Osteocyte (in vitro differentiated cells): ENCODE measurements around the gene G6PD. TPM values are rescaled to one million over a fixed set of nuclear protein-coding genes. Genes with fewer than 3 reads are reported as not detected.
"Not testable (repeated sequence)": the region's sequence is repeated elsewhere in the genome, so short reads cannot be mapped to it uniquely, and the experiment has no call there.

Experiments
- DNase-seq: peaks from one replicate; pipeline ENCODE4 v3.0.0; 2021; ENCODE audit warnings: mixed read lengths; ENCODE audit not compliant: unreplicated experiment; ENCODE audit errors: extremely low spot score
- H3K27ac Mint-ChIP-seq: one replicate; pipeline ENCODE4 v1.8.0; 2021; ENCODE audit warnings: mild to moderate bottlenecking, mixed read lengths; ENCODE audit not compliant: unreplicated experiment
- H3K27me3 Mint-ChIP-seq: one replicate; pipeline ENCODE4 v1.8.0; 2021; ENCODE audit warnings: mixed read lengths; ENCODE audit not compliant: unreplicated experiment
- H3K36me3 Mint-ChIP-seq: one replicate; pipeline ENCODE4 v1.8.0; 2021; ENCODE audit warnings: mixed read lengths; ENCODE audit not compliant: unreplicated experiment
- H3K4me1 Mint-ChIP-seq: one replicate; pipeline ENCODE4 v1.8.0; 2021; ENCODE audit warnings: mixed read lengths; ENCODE audit not compliant: unreplicated experiment
- H3K4me3 Mint-ChIP-seq: one replicate; pipeline ENCODE4 v1.8.0; 2021; ENCODE audit warnings: mild to moderate bottlenecking, moderate library complexity, mixed read lengths; ENCODE audit not compliant: unreplicated experiment
- H3K9me3 Mint-ChIP-seq: one replicate; pipeline ENCODE4 v1.8.0; 2021; ENCODE audit warnings: mixed read lengths; ENCODE audit not compliant: unreplicated experiment
- total RNA-seq: library from RNA; stranded (reverse); gene quantifications from 2 replicates; pipeline ENCODE4 v1.2.1, GENCODE V29; 2021
- TF ChIP-seq, protein P1 (sequence below): fragments of 200-600 bp; sonication (generic); IDR thresholded peaks from 2 replicates; pipeline ENCODE4 v1.5.0; 2021; ENCODE audit warnings: antibody characterized with exemption, mild to moderate bottlenecking, moderate library complexity

Gene G6PD
- total RNA-seq, 1 donor from 2014 or later, result 108 TPM

DNA sequence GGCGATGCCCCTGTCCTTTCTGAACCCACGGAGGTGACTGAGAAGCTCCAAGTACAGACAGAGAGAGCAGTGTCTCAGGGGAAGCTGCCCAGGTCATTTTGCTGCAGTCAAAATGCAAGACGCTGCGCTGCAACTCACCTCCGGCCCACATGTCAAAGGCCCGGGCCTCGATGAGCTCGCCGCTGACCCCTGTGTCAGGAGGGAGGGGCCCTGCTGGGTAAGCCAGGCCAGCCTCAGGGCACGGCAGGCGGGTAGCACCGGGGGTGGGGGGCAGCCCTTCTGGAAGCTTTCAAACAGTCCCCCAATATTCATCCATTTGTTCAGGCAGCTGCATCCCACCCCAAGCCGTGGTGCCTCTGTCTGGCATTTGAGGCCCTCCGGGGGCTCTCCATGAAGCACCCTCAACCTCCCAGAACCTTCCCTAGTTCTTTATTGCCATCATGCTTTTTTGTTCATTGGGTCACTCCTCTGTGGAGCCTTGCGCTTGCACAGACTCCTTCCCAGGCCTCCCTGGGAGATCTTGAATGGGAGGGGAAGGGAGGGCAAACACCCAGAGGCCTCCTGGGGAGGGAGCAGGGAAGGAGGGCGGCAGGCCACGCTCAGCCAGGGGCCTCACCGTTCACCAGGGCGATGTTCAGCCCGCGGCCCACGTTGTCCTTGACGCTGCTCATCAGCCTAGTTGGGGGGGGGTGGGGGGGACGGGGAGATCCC, 38.8 kb downstream of the G6PD start:
- Mint-ChIP-seq H3K27ac (no peak overlapping the region), H3K27me3 (no peaks in the 10 kb centered on the region), H3K4me3 (no peak overlapping the region), H3K36me3 (peaks cover 11% of the 10 kb centered on the region), H3K4me1 (peaks cover 3% of the 10 kb centered on the region), H3K9me3 (no peaks in the 10 kb centered on the region)
- no peak for DNase-seq
- TF ChIP-seq, protein P1, sequence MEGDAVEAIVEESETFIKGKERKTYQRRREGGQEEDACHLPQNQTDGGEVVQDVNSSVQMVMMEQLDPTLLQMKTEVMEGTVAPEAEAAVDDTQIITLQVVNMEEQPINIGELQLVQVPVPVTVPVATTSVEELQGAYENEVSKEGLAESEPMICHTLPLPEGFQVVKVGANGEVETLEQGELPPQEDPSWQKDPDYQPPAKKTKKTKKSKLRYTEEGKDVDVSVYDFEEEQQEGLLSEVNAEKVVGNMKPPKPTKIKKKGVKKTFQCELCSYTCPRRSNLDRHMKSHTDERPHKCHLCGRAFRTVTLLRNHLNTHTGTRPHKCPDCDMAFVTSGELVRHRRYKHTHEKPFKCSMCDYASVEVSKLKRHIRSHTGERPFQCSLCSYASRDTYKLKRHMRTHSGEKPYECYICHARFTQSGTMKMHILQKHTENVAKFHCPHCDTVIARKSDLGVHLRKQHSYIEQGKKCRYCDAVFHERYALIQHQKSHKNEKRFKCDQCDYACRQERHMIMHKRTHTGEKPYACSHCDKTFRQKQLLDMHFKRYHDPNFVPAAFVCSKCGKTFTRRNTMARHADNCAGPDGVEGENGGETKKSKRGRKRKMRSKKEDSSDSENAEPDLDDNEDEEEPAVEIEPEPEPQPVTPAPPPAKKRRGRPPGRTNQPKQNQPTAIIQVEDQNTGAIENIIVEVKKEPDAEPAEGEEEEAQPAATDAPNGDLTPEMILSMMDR, result no peak

DNA sequence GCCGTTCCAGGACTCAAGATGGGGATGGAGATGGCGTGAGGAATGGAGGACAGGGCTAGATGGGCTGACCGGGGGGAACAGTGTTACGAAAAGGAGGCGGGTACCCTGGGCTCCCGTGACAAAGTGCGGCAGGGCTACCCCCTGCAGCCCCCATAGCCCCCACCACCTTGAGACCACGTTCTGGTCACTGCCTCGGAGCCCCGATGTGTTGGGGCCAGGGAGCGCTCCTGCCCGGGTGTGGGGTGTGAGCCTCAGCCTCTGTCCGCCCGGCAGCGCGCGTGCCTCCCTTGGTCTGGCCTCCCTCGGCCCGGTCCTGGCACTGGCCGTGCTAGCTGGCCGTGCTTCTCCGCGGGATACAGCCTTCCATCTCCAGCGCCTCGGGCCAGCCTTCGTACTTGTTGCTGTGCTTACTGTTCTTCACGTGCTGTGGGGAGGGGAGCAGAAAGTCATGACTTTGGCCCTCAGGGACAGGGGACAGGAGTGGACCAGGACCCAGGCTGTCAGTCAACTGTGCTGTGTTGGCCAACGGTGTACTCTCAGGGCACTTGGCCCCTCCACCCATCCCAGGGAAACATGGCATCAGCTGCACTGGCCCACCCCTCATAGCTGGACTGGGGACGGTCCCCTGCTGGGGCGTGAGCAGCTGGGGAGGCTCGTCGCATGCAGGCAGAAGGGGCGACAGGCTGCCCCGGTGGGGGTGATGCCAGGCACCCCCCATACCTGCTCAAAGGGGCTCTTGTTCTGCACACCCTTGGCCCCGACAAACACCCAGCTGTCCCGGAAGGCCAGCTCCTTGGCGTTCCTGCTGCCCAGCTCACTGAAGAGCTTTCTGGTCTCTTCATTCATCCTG, 39.9 kb downstream of the G6PD start:
- TF ChIP-seq, protein P1, result no peak
- DNase-seq, result no peak
- Mint-ChIP-seq H3K27me3 (no peaks in the 10 kb centered on the region), H3K27ac (no peak overlapping the region), H3K9me3 (no peaks in the 10 kb centered on the region), H3K4me1 (peaks cover 3% of the 10 kb centered on the region), H3K4me3 (no peak overlapping the region), H3K36me3 (peaks cover 11% of the 10 kb centered on the region)

GRCh38 chrX:154505734-154506133, 40.9 kb downstream of the G6PD start:
- H3K27ac Mint-ChIP-seq, result no peak overlapping the region
- DNase-seq, result no peak

GRCh38 chrX:154502989-154503388, 43.7 kb downstream of the G6PD start:
- H3K27ac Mint-ChIP-seq, result no peak overlapping the region
- TF ChIP-seq, protein P1, result no peak
- H3K4me1 Mint-ChIP-seq, result peaks cover 3% of the 10 kb centered on the region
- H3K36me3 Mint-ChIP-seq, result no peaks in the 10 kb centered on the region
- DNase-seq, result no peak
- H3K27me3 Mint-ChIP-seq, result no peaks in the 10 kb centered on the region
- H3K9me3 Mint-ChIP-seq, result no peaks in the 10 kb centered on the region
- no peak overlapping the region for H3K4me3 Mint-ChIP-seq

More at GRCh38 chrX:154505734-154506133, 40.9 kb downstream of the G6PD start:
- Mint-ChIP-seq H3K27me3 (no peaks in the 10 kb centered on the region), H3K4me1 (peaks cover 3% of the 10 kb centered on the region), H3K9me3 (no peaks in the 10 kb centered on the region), H3K4me3 (no peak overlapping the region), H3K36me3 (peaks cover 7% of the 10 kb centered on the region)
- TF ChIP-seq, protein P1, result no peak

- no peaks in the 10 kb centered on the region for H3K27me3 Mint-ChIP-seq
- H3K9me3 Mint-ChIP-seq, result no peaks in the 10 kb centered on the region
- H3K4me1 Mint-ChIP-seq, result peaks cover 3% of the 10 kb centered on the region
- H3K27ac Mint-ChIP-seq, result no peak overlapping the region
- DNase-seq, result no peak
- no peaks in the 10 kb centered on the region for H3K36me3 Mint-ChIP-seq
- TF ChIP-seq, protein P1, result no peak
- no peak overlapping the region for H3K4me3 Mint-ChIP-seq
These were observed 44.5 kb downstream of the G6PD start for GRCh38 chrX:154502098-154502497.

GRCh38 chrX:154501423-154501822, 45.2 kb downstream of the G6PD start:
- H3K36me3 Mint-ChIP-seq, DNase-seq, H3K9me3 Mint-ChIP-seq, H3K4me1 Mint-ChIP-seq, H3K4me3 Mint-ChIP-seq, H3K27ac Mint-ChIP-seq, H3K27me3 Mint-ChIP-seq: not testable (repeated sequence)

- not testable (repeated sequence) for H3K36me3 Mint-ChIP-seq, DNase-seq, H3K4me1 Mint-ChIP-seq, H3K27ac Mint-ChIP-seq, H3K9me3 Mint-ChIP-seq, H3K4me3 Mint-ChIP-seq, H3K27me3 Mint-ChIP-seq
These were observed 50.0 kb downstream of the G6PD start for GRCh38 chrX:154496591-154497137.
